ENCODE results near the gene RAB27B.

RAB27B gene

GRCh38 chr18:54856105-54856646 is 27.9 kb downstream of the RAB27B start:
- H2AFZ ChIP-seq = no peak overlapping the region
- H3K9ac ChIP-seq = no peak overlapping the region
- TF ChIP-seq CTCF (IDR thresholded peaks at IDR 0.05) = no peak
- H3K27ac ChIP-seq = no peak overlapping the region
- no peak overlapping the region for H3K4me2 ChIP-seq (ENCODE audit: low read length)
- no peaks in the 10 kb centered on the region for H3K4me1 ChIP-seq
- H3K27me3 ChIP-seq (ENCODE audit: control insufficient read depth, insufficient read depth, low read length) = no peaks in the 10 kb centered on the region
- no peaks in the 10 kb centered on the region for H3K36me3 ChIP-seq (ENCODE audit: control insufficient read depth, insufficient read depth, low read length)
- H3K9me3 ChIP-seq (ENCODE audit: control insufficient read depth, low read length) = no peaks in the 10 kb centered on the region
- no peaks in the 10 kb centered on the region for H3K79me2 ChIP-seq
- H3K4me3 ChIP-seq (ENCODE audit: low read depth, low read length) = no peak overlapping the region

DNA sequence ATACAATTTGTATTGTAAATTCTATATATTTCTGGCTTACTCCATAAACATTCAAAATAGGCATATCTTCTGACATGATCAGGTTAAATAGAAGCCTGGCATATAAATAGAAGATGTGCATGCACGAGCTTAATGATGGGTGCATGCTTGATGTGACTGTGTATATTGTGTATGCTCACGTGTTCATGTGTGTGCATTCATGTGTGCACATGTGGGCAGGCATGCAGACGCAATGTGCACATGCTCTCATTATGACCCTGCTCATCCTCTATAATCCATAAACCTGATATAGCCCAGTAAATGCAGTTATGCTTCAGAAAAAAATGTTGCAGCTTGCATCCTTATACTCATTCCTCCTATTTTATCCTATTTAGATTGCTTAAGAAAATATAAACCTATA is 29.2 kb downstream of the RAB27B start:
- Histone ChIP-seq H2AFZ (no peak overlapping the region), H3K4me3 (ENCODE audit: low read depth, low read length) (no peak overlapping the region), H3K9me3 (ENCODE audit: control insufficient read depth, low read length) (no peaks in the 10 kb centered on the region), H3K4me1 (no peaks in the 10 kb centered on the region), H3K27ac (no peak overlapping the region), H3K9ac (no peak overlapping the region), H3K79me2 (no peaks in the 10 kb centered on the region), H3K36me3 (ENCODE audit: control insufficient read depth, insufficient read depth, low read length) (no peaks in the 10 kb centered on the region), H3K4me2 (ENCODE audit: low read length) (no peak overlapping the region), H3K27me3 (ENCODE audit: control insufficient read depth, insufficient read depth, low read length) (no peaks in the 10 kb centered on the region)
- TF ChIP-seq CTCF (IDR thresholded peaks at IDR 0.05) = no peak

DNA sequence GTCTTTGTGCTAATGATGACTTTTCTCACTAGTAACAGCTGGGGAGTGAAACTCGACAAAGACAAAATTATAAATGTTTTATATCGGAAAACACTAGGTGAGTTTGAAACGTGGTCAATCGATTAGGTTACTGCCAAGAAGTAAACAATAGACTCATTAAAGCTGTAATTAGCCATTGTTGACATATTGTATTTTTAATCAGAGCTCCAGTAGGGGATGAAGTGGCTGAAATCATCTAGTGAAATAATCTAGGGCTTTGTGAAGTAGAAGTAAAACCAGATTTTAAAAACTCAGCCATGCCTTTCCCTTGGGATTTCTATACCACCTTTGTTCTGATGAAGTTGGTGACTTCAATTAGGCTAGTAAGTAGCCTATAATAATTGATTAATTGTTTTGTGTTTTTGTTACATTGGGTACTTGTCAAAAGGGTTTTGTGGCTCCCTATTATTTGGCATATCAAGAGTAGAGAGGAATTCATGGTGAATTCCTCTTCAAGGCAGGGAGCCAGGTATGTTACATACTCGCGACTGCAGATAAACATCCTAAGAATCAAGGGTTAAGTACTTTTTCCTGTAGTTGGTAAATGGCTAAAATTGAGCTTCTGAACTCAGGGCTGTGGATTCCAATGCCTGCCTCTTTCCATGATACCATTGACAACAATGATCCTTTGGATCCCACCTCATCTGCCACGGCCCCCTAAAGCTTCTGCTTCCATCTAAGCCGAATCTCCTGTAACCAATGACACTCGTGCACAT is 31.6 kb downstream of the RAB27B start:
- H3K4me2 ChIP-seq (ENCODE audit: low read length) = no peak overlapping the region
- H3K4me3 ChIP-seq (ENCODE audit: low read depth, low read length) = no peak overlapping the region
- no peaks in the 10 kb centered on the region for H3K36me3 ChIP-seq (ENCODE audit: control insufficient read depth, insufficient read depth, low read length)
- no peak for TF ChIP-seq CTCF (IDR thresholded peaks at IDR 0.05)
- no peaks in the 10 kb centered on the region for H3K4me1 ChIP-seq
- no peak overlapping the region for H3K27ac ChIP-seq
- H3K79me2 ChIP-seq = no peaks in the 10 kb centered on the region
- no peak overlapping the region for H3K9ac ChIP-seq
- no peaks in the 10 kb centered on the region for H3K27me3 ChIP-seq (ENCODE audit: control insufficient read depth, insufficient read depth, low read length)
- no peaks in the 10 kb centered on the region for H3K9me3 ChIP-seq (ENCODE audit: control insufficient read depth, low read length)
- no peak overlapping the region for H2AFZ ChIP-seq

DNA sequence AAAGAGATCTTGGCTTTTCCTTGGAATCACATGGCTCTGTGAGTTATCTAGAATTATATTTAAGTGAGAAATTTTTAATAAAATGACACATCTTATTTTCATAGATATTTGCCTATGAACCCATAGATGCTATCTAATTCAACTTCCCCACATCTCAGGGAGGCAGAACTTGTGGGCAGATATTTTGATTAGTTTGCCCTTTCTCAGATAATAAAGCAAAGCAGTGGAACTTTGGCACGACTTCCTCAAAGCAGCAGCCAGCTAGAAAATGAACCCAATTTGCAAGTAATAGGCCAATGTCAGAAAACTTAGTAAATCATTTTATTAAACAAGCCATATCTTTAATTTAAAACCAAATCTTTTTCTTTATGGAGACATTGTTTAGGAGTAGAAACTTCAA is 32.7 kb downstream of the RAB27B start:
- TF ChIP-seq CTCF (IDR thresholded peaks at IDR 0.05) = no peak
- Histone ChIP-seq H3K9me3 (ENCODE audit: control insufficient read depth, low read length) (no peaks in the 10 kb centered on the region), H3K27me3 (ENCODE audit: control insufficient read depth, insufficient read depth, low read length) (no peaks in the 10 kb centered on the region), H3K4me2 (ENCODE audit: low read length) (no peak overlapping the region), H3K27ac (no peak overlapping the region), H3K4me1 (no peaks in the 10 kb centered on the region), H3K79me2 (no peaks in the 10 kb centered on the region), H3K36me3 (ENCODE audit: control insufficient read depth, insufficient read depth, low read length) (no peaks in the 10 kb centered on the region), H3K9ac (no peak overlapping the region), H3K4me3 (ENCODE audit: low read depth, low read length) (no peak overlapping the region), H2AFZ (no peak overlapping the region)

DNA sequence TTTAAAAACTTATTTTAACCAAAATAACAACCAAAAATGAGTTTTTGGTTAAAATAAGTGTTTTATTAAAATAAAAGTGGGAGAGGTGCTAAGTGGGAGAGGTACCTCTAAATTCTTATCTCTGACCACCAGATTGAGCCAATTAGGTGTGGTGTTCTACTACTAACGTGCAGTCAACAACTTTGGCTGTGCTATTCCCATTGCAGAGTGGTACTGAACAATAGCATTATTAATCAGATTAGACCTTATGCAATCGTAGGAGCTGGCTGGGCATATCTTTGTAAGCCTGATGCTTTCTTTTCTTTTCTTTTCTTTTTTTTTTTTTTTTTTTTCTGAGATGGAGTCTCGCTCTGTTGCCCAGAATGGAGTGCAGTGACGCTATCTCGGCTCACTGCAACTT is 38.9 kb downstream of the RAB27B start:
- Histone ChIP-seq H3K4me2 (ENCODE audit: low read length) (no peak overlapping the region), H3K9me3 (ENCODE audit: control insufficient read depth, low read length) (no peaks in the 10 kb centered on the region), H3K27me3 (ENCODE audit: control insufficient read depth, insufficient read depth, low read length) (no peaks in the 10 kb centered on the region), H3K4me1 (no peaks in the 10 kb centered on the region), H3K4me3 (ENCODE audit: low read depth, low read length) (no peak overlapping the region), H2AFZ (no peak overlapping the region), H3K79me2 (no peaks in the 10 kb centered on the region), H3K27ac (no peak overlapping the region), H3K9ac (no peak overlapping the region), H3K36me3 (ENCODE audit: control insufficient read depth, insufficient read depth, low read length) (no peaks in the 10 kb centered on the region)
- TF ChIP-seq CTCF (IDR thresholded peaks at IDR 0.05) = no peak
